ENCODE measurements around the gene PLXDC2.
"Not testable (repeated sequence)": the region's sequence is repeated elsewhere in the genome, so short reads cannot be mapped to it uniquely, and the experiment has no call there.

Gene PLXDC2

GRCh38 chr10:19986591-19986990 lies 170.4 kb downstream of the PLXDC2 start:
- no peak for DNase-seq

GRCh38 chr10:19987931-19988330 lies 171.7 kb downstream of the PLXDC2 start:
- no peak for DNase-seq

DNA sequence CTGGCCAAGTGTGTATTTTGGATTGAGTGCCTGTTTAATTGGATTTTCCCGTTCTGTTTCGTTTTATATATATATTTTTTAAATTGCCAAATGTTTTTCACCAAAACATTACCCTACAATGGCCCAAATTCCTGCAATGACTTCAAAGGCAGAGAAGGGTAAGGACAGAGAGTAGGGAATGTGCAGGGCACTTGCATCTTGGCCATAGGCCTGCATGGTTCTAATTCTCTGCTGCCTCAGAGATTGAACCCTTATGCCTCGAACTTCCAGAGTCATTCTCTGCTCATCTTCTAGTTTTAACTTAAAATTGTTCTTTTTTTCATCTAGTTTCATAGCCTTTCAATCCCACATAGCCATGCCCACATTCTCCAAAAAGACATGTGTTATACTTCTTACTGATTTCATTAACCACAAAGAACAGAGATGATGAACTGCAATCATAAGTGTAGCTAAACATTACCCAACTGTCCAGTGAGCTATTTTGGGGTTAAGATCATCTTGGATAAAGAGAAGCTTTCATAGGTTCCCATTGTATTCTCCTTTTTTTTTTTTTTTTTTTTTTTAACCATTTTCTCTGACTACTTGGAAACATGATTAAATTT lies 177.6 kb downstream of the PLXDC2 start:
- no peak for DNase-seq

DNA sequence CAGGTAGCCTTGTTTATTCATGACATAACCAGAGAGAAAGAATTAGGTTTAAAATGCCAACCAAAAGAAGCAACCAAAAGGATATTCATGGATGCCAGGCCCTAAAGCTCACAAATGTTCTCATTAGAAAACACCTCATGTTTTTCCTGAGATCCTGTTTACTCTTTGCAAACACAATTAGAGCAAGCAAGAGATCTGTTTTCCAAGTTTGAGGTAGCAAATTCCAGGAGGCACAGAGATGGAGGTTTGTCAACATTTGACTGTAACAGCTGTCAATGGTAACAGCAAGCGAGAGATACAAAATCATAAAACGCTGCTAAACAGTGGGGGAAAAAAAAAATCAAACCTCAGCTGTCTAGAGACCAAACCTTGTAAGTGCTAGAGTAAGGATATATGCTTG lies 182.2 kb downstream of the PLXDC2 start:
- DNase-seq = no peak

DNA sequence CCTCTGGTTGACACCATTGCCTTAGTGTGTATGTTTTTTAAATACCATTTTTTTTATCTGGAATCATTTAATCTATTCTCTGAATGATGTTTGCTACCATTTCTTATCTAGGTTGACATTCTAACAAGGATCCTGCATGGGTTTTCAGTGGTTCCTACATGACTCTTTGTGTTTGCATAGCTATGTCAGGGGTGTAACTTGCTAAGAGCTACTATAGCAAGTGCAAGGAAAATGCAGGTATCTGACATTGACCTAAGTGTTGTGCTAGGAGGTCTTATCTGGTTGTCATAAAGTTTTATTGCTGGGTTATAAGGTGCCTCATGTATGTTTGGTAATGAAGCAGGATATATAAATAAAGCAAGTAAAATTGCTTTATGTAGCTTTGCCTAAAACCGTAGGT lies 183.2 kb downstream of the PLXDC2 start:
- DNase-seq = no peak

- DNase-seq = not testable (repeated sequence)
Measured at GRCh38 chr10:20002026-20002425, 185.8 kb downstream of the PLXDC2 start.

DNA sequence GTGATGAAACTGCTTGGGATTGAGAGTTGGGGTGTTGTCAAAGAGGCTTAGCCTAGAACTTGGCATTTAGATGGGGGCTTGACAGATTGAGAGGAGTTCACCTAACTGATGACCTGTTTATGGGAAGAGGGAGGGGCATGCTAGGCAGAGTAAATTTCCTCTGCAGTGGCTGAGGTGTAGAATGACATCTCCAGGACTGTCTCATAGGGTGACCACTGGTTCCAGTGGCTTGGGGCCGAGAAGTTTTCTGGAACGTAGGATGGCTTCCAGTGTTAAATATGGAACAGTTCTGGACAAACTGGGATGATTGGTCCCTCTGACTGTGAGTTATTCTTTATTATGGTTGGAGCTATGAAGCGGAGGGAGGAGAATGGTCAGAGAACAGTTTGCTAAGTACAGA lies 186.4 kb downstream of the PLXDC2 start:
- no peak for DNase-seq

- no peak for DNase-seq
Measured at GRCh38 chr10:20004087-20004523, 187.9 kb downstream of the PLXDC2 start.

GRCh38 chr10:20005638-20006037 lies 189.4 kb downstream of the PLXDC2 start:
- DNase-seq = no peak

DNA sequence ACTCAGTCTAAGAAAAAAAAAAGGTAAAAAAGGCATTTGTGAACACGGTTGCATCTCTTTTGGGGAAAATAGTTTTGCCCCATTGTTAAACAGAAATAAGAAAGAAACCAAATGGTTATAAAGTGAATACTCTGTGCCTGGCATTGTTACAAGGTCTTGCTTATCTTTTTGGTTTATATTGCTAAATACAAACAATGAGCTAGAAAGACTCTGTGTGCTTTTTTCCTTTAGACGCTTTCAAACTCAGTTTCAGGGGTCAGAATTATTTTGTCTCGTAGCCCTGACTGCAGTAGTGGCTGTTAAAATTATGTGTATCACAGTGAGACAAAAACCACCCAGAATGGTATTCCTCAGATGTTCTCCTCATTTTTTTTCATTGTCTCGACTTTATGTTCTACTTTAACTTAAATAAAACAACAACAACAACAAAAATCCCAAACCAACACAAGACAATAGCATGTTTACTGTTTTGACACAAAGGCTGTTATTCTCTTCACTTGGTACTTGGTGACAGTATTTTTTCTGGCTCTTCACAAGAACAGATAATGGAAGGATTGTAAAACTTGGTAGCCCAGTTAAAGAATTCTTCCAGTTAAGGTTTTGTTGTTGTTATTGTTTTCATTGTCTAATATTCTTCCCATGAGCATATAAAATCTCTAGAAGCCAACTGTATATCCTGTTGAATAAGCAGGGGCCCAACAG lies 190.1 kb downstream of the PLXDC2 start:
- no peak for DNase-seq

GRCh38 chr10:20007426-20007825 lies 191.2 kb downstream of the PLXDC2 start:
- DNase-seq = no peak

DNA sequence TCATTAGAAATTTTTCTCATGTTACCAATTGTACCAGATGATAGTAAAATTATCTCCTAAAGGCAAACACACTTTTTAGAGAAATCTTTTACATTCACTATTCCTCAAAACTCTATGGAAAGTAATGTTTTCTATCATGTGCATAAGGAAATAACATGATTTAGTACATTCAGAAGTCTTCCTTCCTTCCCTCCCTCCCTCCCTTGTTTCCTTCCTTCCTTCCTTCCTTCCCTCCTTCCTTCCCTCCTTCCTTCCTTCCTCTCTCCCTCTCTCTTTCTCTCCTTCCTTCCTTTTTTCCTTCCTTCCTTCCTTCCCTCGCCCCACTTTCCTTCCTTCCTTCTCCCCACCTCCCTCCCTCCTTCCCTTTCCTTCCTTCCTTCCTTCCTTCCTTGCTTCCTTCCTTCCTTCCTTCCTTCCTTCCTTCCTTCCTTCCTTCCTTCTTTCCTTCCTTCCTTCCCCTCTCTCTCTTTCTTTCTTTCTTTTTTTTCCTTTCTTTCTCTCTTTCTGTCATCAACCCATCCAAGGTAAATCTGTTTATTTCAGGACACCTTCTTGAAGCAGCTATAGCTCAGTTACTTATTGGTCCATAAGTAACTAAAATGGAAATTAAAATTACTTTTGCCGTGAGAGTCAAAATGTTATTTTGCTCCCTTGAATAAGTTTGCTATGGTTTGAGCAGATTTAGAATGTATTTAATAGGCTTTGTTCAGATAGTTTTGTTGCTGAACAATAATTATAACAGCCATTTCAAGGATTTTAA lies 197.9 kb downstream of the PLXDC2 start:
- no peak for DNase-seq

- no peak for DNase-seq
Measured at GRCh38 chr10:20017961-20018360, 201.7 kb downstream of the PLXDC2 start.

DNA sequence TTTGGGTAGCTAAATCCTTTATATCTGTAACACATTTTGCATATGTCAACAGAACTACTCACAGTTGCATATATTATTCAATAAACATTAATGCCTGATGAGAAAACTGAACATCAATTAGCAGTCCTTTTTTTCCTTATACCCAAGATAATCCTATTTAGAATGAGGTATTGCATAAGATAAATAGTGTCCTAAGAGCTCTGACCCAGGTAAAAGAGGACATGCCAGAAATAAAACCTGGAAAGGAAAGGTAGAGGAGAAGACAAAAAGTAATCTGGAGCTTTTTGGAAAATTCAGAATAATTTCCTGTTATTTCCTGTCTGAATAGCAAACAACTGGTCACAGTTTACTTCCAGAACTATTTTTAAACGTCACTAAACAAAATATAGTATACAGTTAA lies 204.4 kb downstream of the PLXDC2 start:
- no peak for DNase-seq

- DNase-seq = no peak
Measured at GRCh38 chr10:20029523-20029922, 213.3 kb downstream of the PLXDC2 start.

- DNase-seq = no peak
Measured at GRCh38 chr10:20033476-20033875, 217.2 kb downstream of the PLXDC2 start.

DNA sequence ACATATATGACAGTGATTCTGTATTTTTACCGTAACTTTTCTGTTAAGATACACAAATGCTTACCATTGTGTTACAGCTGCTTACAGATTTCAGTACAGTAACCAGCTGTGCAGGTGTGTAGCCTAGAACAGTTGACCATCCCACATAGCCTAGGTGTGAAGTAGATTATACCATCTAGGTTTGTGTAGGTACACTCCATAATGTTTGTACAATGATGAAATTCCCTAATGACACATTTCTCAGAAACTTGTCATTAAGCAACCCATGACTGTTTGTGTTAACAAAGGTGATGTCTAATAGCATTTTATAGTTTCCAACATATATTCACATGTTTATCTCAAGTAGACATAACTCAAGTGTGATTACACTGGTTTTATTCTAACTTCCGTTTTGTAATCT lies 218.5 kb downstream of the PLXDC2 start:
- no peak for DNase-seq

- no peak for DNase-seq
Measured at GRCh38 chr10:20040012-20040411, 223.8 kb downstream of the PLXDC2 start.

DNA sequence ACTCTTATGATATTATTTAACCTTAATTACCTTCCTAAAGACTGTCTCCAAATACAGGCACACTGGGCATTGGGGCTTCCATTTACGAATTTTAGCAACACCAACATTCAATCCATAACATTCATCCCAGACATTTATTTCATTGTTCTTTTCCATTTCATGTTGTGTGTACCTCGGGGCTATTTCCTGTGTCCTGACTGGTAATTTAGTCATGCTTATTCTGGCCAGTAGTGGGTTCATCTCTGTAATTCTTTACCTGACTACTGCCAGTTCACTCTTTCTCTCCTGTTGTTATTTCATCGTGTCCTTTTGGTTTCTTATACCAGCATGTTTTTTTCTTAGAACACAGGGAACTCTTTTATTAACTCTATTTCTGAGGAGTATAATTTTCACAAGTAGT lies 225.7 kb downstream of the PLXDC2 start:
- no peak for DNase-seq

- DNase-seq = not testable (repeated sequence)
Measured at GRCh38 chr10:20045100-20045499, 228.9 kb downstream of the PLXDC2 start.

GRCh38 chr10:20048161-20048560 lies 231.9 kb downstream of the PLXDC2 start:
- no peak for DNase-seq

- no peak for DNase-seq
Measured at GRCh38 chr10:20058135-20058534, 241.9 kb downstream of the PLXDC2 start.

DNA sequence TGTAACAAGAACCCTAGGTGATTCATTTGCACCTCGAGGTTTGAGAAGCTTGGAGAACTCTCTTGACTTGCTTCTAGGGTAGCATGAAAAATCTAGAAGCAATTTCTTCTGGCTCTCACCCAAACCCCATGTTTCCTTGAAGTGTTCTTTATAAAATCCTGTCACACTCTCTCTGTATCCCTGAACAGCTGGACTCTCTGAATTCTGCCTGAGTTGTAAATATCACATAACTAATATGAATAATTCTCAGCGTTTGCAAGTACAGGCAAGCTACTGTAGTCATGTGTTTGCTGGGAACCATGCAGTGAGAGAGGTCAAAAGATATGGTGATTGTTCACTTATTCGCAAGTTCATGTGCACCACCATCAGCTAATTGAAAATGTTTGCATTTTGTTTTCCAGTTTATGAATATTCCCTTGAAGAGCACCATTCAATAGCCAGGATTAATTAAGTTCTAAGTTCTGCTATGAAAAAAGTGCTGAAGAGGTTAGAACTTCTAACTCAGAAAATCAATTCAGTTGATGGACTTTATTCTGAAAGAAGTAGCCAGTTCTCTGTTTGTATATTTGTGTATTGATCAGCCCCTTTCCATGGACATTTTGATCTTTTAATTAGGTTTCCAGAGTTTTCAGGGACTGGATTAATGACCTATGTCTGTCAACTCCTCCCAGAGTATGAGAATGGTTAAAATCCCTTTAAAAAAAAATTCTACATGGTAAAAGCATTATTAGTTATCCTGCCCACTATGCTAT lies 243.0 kb downstream of the PLXDC2 start:
- DNase-seq = no peak

All from NCI-H1105 (cell line).